Mesodermal cell (in vitro differentiated cells): ENCODE results near the gene MCF2L.

Source experiments
- H3K27ac ChIP-seq: 2 replicates; pipeline ENCODE4 v1.7.0; 2013; ENCODE audit warnings: mild to moderate bottlenecking, low read depth, low read length, moderate library complexity; ENCODE audit not compliant: severe bottlenecking
- H3K36me3 ChIP-seq: 2 replicates; pipeline ENCODE4 v1.7.1; 2013; ENCODE audit warnings: mild to moderate bottlenecking, low read length, moderate library complexity; ENCODE audit not compliant: control insufficient read depth, insufficient read depth
- H3K4me1 ChIP-seq: one replicate; pipeline ENCODE4 v1.7.1; 2013; ENCODE audit warnings: mild to moderate bottlenecking, low read length; ENCODE audit not compliant: insufficient read depth, control insufficient read depth, poor library complexity, severe bottlenecking
- H3K4me3 ChIP-seq: 2 replicates; pipeline ENCODE4 v1.7.0; 2013; ENCODE audit warnings: low read length, control low read depth, mild to moderate bottlenecking; ENCODE audit not compliant: insufficient read depth, poor library complexity, severe bottlenecking; ENCODE audit errors: extremely low read depth
- H3K9me3 ChIP-seq: 2 replicates; pipeline ENCODE4 v1.7.1; 2013; ENCODE audit warnings: mild to moderate bottlenecking, low read length, moderate library complexity; ENCODE audit not compliant: control insufficient read depth
- WGBS, 2 experiments: methylation state at CpG; one replicate each; pipeline ENCODE4 v1.1.5; 2013; ENCODE audit warnings: missing lambda C conversion rate in 2 of 2; ENCODE audit not compliant: insufficient coverage in 2 of 2; 5-methylcytosine and 5-hydroxymethylcytosine counted together

The MCF2L gene

GRCh38 chr13:112994084-112994780 is 25.2 kb downstream of the MCF2L start:
- WGBS, 2 experiments = 93 to 94% methylated on average over 42 of the region's 46 CpGs
- no peak overlapping the region for H3K27ac ChIP-seq

GRCh38 chr13:112994781-112995355 is 25.9 kb downstream of the MCF2L start:
- Histone ChIP-seq H3K4me3 (no peak overlapping the region), H3K36me3 (no peaks in the 10 kb centered on the region), H3K9me3 (no peaks in the 10 kb centered on the region), H3K27ac (no peak overlapping the region), H3K4me1 (no peaks in the 10 kb centered on the region)
- WGBS, 2 experiments = 90 to 93% methylated on average over 33 to 34 of the region's 34 CpGs

More at GRCh38 chr13:112994084-112994780, 25.2 kb downstream of the MCF2L start:
- Histone ChIP-seq H3K4me3 (no peak overlapping the region), H3K36me3 (no peaks in the 10 kb centered on the region), H3K4me1 (no peaks in the 10 kb centered on the region), H3K9me3 (no peaks in the 10 kb centered on the region)

GRCh38 chr13:112995395-112996191 is 26.6 kb downstream of the MCF2L start:
- H3K36me3 ChIP-seq = no peaks in the 10 kb centered on the region
- WGBS, 2 experiments = 86 to 92% methylated on average over 14 to 22 of the region's 27 CpGs

GRCh38 chr13:112996671-112997091 is 27.7 kb downstream of the MCF2L start:
- no peak overlapping the region for H3K27ac ChIP-seq
- no peaks in the 10 kb centered on the region for H3K9me3 ChIP-seq
- WGBS, 2 experiments = 81 to 93% methylated on average over 14 to 16 of the region's 19 CpGs
- H3K4me3 ChIP-seq = no peak overlapping the region
- H3K36me3 ChIP-seq = no peaks in the 10 kb centered on the region
- H3K4me1 ChIP-seq = peaks cover 6% of the 10 kb centered on the region

More at GRCh38 chr13:112995395-112996191, 26.6 kb downstream of the MCF2L start:
- H3K4me1 ChIP-seq = no peaks in the 10 kb centered on the region
- H3K9me3 ChIP-seq = no peaks in the 10 kb centered on the region
- H3K4me3 ChIP-seq = no peak overlapping the region
- no peak overlapping the region for H3K27ac ChIP-seq

- Histone ChIP-seq H3K27ac (no peak overlapping the region), H3K9me3 (no peaks in the 10 kb centered on the region), H3K4me3 (no peak overlapping the region), H3K4me1 (peaks cover 6% of the 10 kb centered on the region), H3K36me3 (no peaks in the 10 kb centered on the region)
- WGBS, 2 experiments = 92 to 97% methylated on average over 27 to 28 of the region's 30 CpGs
These were observed 28.4 kb downstream of the MCF2L start for GRCh38 chr13:112997188-112998130.

- no peak overlapping the region for H3K4me3 ChIP-seq
These were observed 29.7 kb downstream of the MCF2L start for GRCh38 chr13:112998521-112999280.

GRCh38 chr13:112999414-113000177 is 30.6 kb downstream of the MCF2L start:
- 90% methylated on average over 27 of the region's 32 CpGs for WGBS, 2 experiments

More at GRCh38 chr13:112998521-112999280, 29.7 kb downstream of the MCF2L start:
- Histone ChIP-seq H3K9me3 (no peaks in the 10 kb centered on the region), H3K27ac (no peak overlapping the region), H3K36me3 (no peaks in the 10 kb centered on the region), H3K4me1 (peaks cover 6% of the 10 kb centered on the region)
- 92 to 95% methylated on average over 21 to 23 of the region's 23 CpGs for WGBS, 2 experiments

GRCh38 chr13:113000575-113000974 is 31.6 kb downstream of the MCF2L start:
- Histone ChIP-seq H3K9me3 (no peaks in the 10 kb centered on the region), H3K27ac (no peak overlapping the region)

More at GRCh38 chr13:112999414-113000177, 30.6 kb downstream of the MCF2L start:
- Histone ChIP-seq H3K36me3 (no peaks in the 10 kb centered on the region), H3K9me3 (no peaks in the 10 kb centered on the region), H3K4me3 (no peak overlapping the region), H3K4me1 (peaks cover 6% of the 10 kb centered on the region), H3K27ac (no peak overlapping the region)

More at GRCh38 chr13:113000575-113000974, 31.6 kb downstream of the MCF2L start:
- Histone ChIP-seq H3K4me3 (no peak overlapping the region), H3K36me3 (no peaks in the 10 kb centered on the region), H3K4me1 (peaks cover 6% of the 10 kb centered on the region)
- WGBS, 2 experiments = 85 to 88% methylated on average over 10 to 13 of the region's 14 CpGs
